Fibroblast of lung (primary cell): Measurements from ENCODE around the gene PABPN1L.

Experiments used
- CTCF ChIP-seq, 2 donors: IDR thresholded peaks in 1 of 2; conservative IDR thresholded peaks in 1 of 2; 1 replicate in 1 of 2; 2 replicates in 1 of 2; pipeline ENCODE4 v1.5.1; 2011 to 2012; ENCODE audit warnings: low read length in 2 of 2, control low read depth in 1 of 2, inconsistent platforms in 1 of 2, low read depth in 1 of 2, mild to moderate bottlenecking in 1 of 2
- EZH2 ChIP-seq: IDR thresholded peaks from 2 replicates; pipeline ENCODE4 v1.5.1; 2012; ENCODE audit warnings: low read length, control low read depth, mild to moderate bottlenecking; ENCODE audit errors: missing control alignments

GRCh38 chr16:88820385-88821025, 46.0 kb downstream of the PABPN1L start:
- TF ChIP-seq CTCF (conservative IDR thresholded peaks at IDR 0.05 in 1 of 2, IDR thresholded peaks at IDR 0.05 in 1 of 2; ENCODE audit: low read depth in 1 of 2, low read length in 2 of 2), result no peak
- TF ChIP-seq EZH2, result no peak
